ENCODE measurements around the gene LYL1. TPM values are rescaled to one million over a fixed set of nuclear protein-coding genes. Genes with fewer than 3 reads are reported as not detected.

LYL1 gene
- total and polyA plus RNA-seq, 2 of the 4 experiments (the other 2 are of a cell fraction), result 0.36 to 0.39 TPM

DNA sequence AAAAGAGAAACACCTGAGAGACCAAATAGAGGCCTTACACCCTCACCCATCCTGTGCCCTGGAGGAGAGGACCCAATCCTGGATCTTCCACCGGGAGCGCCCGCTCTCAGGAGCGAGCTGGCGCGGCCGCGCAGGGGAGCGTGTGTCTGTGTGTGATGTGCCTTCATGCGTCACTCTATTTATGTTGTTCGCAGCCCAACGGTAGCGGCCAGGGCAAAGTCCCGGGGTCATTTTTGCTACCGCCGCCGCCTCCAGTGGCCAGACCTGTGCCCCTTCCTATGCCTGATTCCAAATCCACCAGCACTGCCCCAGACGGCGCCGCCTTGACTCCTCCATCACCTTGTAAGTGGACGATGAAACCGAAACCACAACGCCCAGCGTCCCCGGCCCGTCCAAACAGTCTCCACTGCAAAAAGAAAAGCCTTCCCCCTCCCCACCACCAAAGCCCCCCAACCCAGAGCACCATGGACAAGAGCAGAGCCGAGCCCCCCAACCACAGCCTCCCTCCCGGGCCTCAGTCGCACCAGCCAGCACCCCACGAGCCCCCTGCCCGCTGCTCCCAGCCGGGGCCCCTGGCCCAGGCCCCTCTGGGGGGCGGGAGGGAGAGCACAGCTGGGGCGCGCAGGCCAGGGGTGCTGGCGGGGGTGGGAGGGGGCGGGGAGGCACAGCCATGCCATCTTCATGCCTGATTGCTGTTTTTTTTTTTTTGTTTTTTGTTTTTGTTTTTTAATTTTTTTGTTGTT lies 14.7 kb downstream of the LYL1 start:
- H2BK15ac ChIP-seq (ENCODE audit: low read depth, low read length), result no peak overlapping the region
- POLR2A ChIA-PET (ENCODE audit: unreplicated experiment), result no interaction called here
- TF ChIP-seq RCOR1 (IDR thresholded peaks at IDR 0.05; ENCODE audit: insufficient replicate concordance, low read length) (no peak), CEBPB (IDR thresholded peaks at IDR 0.05; ENCODE audit: low read depth, low read length) (no peak), POLR2A (IDR thresholded peaks at IDR 0.05; ENCODE audit: low read depth, low read length) (no peak), NFE2L2 (IDR thresholded peaks at IDR 0.05; ENCODE audit: low read depth, low read length) (no peak), MAZ (IDR thresholded peaks at IDR 0.05; ENCODE audit: borderline replicate concordance, low read depth, low read length) (no peak)
- H2AK9ac ChIP-seq (replicated peaks; ENCODE audit: low read depth, low read length, poor library complexity), result no peak overlapping the region
- dilution Hi-C loops (cut with HindIII; ENCODE audit: low sequenced_read_pairs, unreplicated experiment) (no loop called here), intact Hi-C loops (cut with micrococcal nuclease) (no loop called here), in situ Hi-C loops (cut with MboI; ENCODE audit: low sequenced_read_pairs) (no loop called here)
- H4K20me1 ChIP-seq (ENCODE audit: insufficient read depth, low read length), result peaks cover 5% of the 10 kb centered on the region; the same call in 1 of the 2 replicates
- no peak overlapping the region for H4K91ac ChIP-seq (ENCODE audit: insufficient read depth, low read depth, low read length)
- H3K9me1 ChIP-seq (ENCODE audit: insufficient read depth, low read length), result no peaks in the 10 kb centered on the region
- H3K18ac ChIP-seq (ENCODE audit: low read depth, low read length), result no peak overlapping the region
- H3K27me3 ChIP-seq (ENCODE audit: control insufficient read depth, insufficient read depth, low read length), result no peaks in the 10 kb centered on the region
- peaks cover 9% of the 10 kb centered on the region; the same call in 1 of the 2 replicates for H3K4me1 ChIP-seq (ENCODE audit: control insufficient read depth, insufficient read depth, low read length)
- no peak overlapping the region for H3K4me2 ChIP-seq (ENCODE audit: low read depth, low read length)
- no peak overlapping the region for H2BK5ac ChIP-seq (ENCODE audit: low read depth, low read length, poor library complexity, severe bottlenecking)
- H4K5ac ChIP-seq (ENCODE audit: low read depth, low read length), result no peak overlapping the region
- H4K8ac ChIP-seq (ENCODE audit: low read depth in 2 of 2, low read length in 2 of 2), result no peak overlapping the region
- H3K4me3 ChIP-seq (ENCODE audit: insufficient read depth, low read depth, low read length), result no peak overlapping the region
- ATAC-seq (ENCODE audit: low read depth) (no peak), DNase-seq (no peak)
- no peak overlapping the region for H3K56ac ChIP-seq (ENCODE audit: extremely low read depth, insufficient read depth, low read length)
- no TSS peak for BruUV-seq (replicated peaks)
- H3K79me1 ChIP-seq (ENCODE audit: low read depth in 1 of 2, low read length in 2 of 2), result 0 out of 4 replicates have a peak, but pooled peaks cover 0 to 8% of the 10 kb centered on the region in 2 experiments
- no peak overlapping the region for H3K23ac ChIP-seq (ENCODE audit: low read depth, low read length)
- H2AK5ac ChIP-seq (ENCODE audit: low read depth, low read length), result no peak overlapping the region
- 72% methylated on average over 7 of the region's 37 CpGs; no CpG with 5 or more reads in 1 of the 2 experiments for WGBS, 2 experiments (ENCODE audit: extremely low coverage in 2 of 2, insufficient read length in 1 of 2)
- CTCF ChIA-PET, result interaction anchor here (0.8 kb wide), 1 partner anchor 122 kb away, joined by 3 read pairs; no protein-coding TSS in a partner anchor
- peaks cover 47% of the 10 kb centered on the region for H3K36me3 ChIP-seq (ENCODE audit: control insufficient read depth, insufficient read depth, low read length)
- H3K9me3 ChIP-seq (ENCODE audit: control insufficient read depth, insufficient read depth, low read length), result no peaks in the 10 kb centered on the region
- no peak overlapping the region for H2BK120ac ChIP-seq (ENCODE audit: low read depth, low read length)
- no peak overlapping the region for H3K14ac ChIP-seq (replicated peaks; ENCODE audit: low read depth, low read length)
- no peak overlapping the region for H2AFZ ChIP-seq (replicated peaks; ENCODE audit: low read length, poor library complexity)
- H2BK20ac ChIP-seq (ENCODE audit: low read depth, low read length), result no peak overlapping the region
- H3K27ac ChIP-seq (ENCODE audit: insufficient read depth, low read length), result no peak overlapping the region
- H3K4ac ChIP-seq (ENCODE audit: low read depth, low read length), result no peak overlapping the region
- H3K9ac ChIP-seq (ENCODE audit: low read depth, low read length), result no peak overlapping the region
